GM04504 (cell line): ENCODE data around the gene KRT79.
A peak's percentile ranks its signal among the peaks of the same experiment; 100 is the strongest.
"Not testable (repeated sequence)": the region's sequence is repeated elsewhere in the genome, so short reads cannot be mapped to it uniquely, and the experiment has no call there.

Experiments
- DNase-seq: peaks from one replicate; pipeline ENCODE4 v3.0.0-alpha.2; 2012; ENCODE audit warnings: low read depth

KRT79 gene

DNA sequence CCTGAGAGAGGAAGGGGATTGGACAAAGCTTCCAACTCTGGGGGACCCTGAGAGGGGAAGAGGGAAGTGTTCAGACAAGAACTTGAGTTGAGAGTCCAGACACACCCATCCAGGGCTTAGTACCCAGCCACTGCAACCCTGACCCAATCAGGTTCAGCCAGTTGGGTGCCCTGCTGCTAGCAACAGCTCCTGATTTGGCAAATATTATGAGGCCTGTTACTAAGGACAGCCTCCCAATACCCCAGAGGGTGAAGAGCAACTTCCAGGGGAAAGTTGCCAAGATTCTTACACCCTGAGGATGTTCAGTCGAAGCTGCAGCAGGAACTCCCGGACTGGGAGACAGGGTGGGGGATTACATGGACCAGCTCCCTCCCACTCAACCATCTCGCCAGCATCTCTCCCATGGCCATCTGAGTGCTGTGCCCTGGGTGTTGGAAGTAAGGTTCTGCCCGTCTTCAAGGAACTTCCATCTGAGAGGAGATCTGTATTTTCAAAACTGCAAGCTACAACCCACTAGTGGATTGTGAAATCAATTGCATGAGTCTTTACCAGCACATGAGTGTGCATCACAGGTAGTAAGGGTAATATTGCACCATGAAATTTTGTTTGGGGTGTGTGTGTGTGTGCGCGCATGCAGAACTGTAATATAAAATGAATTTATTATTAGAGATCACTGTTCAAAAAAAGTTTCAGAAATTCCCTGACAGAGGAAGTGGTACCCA is 26.2 kb upstream of the KRT79 start:
- no peak for DNase-seq

DNA sequence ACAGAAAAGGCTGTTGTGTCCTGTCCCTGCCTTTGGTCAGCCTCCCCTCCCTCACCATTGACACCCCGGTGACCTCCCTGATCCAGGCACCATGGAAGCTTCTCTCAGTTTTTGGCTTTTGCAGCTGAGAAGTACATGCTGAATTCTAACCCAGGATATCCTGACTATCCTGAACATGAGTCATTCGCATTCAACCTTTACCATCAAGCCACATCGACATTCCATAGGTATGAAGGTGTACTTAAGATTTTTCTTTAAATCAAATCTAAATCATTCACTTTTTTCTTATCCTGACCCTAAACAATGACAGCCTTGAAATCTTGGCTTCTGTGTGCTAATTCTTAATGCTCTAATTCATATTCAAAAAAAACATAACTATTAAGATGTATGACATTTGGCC is 23.4 kb upstream of the KRT79 start:
- no peak for DNase-seq

DNA sequence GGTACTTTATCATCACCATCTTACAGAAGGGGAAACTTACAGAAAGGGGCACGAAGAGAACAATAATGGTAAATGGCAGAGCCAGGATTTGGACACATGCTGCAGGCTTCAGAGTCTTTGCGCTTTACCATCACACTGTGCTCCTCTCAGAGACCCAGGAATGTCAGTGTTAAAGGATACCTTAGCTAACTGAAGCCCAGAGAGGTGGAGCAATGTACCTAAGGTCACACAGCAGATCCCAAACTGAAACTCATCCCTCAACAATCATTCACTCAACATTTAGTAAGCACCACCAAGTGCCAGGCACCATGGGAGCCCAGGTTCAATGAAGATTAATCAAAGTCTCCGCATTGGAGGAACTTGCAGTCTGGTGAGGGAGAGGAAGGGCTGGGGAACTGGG is 22.7 kb upstream of the KRT79 start:
- no peak for DNase-seq

DNA sequence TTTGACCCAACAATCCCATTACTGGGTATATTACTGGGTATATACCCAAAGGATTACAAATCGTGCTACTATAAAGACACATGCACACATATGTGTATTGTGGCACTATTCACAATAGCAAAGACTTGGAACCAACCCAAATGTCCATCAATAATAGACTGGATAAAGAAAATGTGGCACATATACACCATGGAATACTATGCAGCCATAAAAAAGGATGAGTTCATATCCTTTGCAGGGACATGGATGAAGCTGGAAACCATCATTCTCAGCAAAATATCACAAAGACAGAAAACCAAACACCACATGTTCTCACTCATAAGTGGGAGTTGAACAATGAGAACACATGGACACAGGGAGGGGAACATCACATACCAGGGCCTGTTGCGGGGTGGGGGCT is 22.0 kb upstream of the KRT79 start:
- DNase-seq: not testable (repeated sequence)

DNA sequence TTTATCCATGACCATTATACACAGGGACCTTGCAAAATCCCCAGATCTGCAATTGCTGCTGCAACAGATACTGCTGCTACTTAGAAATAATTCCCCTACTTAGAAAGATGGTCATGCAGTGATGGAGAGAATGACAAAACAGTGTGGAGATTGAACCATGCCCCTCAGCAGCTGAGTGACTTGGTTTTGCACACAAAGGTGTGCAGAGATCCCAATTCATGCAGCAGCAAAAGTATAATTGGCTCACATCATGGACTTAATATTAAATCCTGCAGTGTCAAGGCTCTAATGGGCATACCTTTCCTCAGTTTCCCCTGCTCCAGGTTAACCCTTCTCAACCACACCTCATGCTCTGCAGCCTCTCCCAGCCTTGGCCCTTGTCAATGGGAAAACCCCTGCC is 17.7 kb upstream of the KRT79 start:
- no peak for DNase-seq

DNA sequence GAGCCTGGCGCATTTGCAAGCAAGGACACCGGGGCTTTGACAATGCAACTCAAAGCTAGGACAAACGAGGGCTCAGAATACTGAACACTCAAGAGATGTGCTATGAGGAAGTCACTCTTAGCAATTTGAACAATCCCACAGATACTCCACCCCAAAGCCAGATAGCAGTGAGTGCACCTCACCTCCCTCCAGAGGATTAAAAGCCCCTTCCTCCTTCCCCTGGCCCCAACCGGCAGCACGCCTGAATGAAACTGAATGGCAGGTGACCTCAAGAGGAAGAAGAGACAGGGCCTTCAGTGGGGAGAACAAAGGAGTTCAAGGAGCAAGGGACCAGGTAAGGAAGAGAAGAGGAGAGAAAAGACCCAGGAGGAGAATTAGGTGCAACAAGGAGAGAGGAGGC is 16.6 kb upstream of the KRT79 start:
- DNase-seq: no peak

DNA sequence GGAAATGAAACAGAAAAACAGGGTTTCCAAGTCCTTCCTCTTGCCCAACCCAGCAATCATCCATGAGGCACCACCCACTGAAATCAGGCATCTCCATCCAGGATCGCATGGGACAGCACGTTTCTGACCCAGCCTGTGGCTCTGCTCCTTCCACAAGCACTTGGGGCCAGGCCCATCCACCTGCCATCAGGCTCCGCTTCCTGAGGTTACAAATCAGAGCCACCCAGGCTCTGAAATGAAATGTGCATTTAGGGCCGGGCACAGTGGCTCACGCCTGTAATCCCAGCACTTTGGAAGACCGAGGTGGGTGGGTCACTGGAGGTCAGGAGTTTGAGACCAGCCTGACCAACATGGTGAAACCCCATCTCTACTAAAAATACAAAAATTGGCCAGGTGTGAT is 15.4 kb upstream of the KRT79 start:
- no peak for DNase-seq

DNA sequence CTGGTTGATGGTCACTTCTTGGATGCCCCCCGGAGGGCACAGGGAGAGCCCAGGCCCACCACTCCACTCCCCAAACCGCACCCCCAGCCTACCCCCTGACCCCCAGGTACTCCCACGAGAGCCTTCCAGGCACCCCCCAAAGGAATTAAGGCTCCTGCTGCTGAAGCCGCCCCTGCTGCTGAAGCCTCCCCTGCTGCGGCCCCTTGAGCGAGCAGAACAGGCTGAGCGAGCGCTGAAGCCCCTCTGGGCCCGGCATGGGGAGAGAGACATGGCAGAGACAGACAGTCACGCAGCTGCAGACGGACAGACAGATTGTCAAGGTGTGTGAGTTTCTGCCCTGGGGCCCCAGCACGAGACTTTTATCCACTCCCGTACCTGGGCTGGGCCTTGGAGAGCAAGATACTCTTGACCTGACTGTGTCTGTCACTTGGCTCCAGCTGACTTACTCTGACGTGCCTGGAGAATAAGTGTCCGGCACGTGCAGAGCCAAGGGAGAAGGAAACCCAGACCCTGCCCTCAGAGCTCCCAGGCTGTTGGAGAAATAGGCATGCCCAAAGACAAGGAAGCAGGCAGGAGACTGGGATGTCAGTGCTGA is 14.6 kb upstream of the KRT79 start, which contains the start of gene KRT78:
Gene KRT78 (minus strand): TSS at position 334 of the 595 bp plus-strand sequence. CDS start 64 bp downstream, at position 270.
- DNase-seq: no peak

DNA sequence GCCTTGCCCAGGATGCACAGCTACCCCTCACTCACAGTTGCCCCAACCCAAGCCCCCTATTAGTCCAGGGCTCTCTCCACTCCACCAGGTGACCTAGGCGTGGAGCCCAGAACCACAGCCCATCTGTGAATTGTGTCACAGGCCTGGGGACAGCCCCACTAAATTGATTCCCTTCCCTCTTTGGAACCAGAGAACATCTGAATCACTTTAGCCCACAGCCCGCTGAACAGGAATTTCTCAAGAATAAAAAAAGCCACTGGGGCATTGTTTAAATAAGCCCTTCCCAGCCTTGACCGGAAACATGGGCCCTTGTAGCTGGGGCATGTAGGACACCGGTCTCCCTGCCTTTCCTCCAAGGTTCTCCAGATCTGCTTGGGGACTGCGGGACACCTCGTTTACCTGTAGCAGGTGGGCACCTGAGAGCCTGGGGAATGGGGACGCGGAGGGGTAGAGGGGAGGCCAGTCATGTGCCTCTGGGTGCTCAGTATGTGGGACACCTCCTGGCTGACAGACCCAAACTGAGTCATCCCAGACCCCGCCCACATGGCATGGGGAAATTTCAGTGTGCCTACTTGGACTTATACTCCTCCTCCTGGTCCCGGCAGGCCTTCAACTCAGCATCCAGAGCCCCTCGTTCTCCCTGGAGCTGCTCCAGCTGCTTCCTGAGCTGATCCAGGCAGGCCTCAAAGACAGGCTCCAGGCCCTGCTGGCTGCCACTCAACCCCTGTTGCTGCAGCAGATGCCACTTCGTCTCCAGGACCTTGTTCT is 13.4 kb upstream of the KRT79 start:
- DNase-seq: no peak

DNA sequence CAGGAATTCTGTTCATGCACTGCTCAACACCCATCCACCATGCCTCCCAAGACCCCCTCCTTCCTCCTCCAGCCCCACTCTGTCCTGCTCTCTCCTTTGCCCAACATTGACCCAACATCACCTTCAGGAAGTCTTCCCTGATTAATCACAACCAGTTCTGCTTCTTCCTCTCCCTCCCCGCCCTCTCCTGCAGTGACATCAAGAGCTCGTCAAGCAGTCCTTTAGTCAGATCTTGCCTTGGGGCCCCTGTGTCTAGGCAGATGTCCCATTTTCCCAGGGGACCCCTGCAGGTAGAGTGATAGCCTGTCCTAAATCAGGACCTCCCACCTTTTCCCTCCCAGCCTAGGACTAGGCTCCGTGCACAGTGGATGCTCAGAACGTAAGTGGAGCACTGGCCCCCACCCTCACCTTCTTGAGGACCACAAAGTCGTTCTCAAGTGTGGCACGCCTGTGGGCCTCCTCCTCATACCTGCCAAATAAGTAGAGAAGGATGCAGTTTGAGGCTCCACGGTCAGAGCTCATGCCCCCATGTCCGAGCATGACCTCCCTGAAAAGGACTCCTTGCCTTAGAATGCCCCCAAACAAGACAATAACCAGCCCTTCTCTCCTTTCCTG is 12.4 kb upstream of the KRT79 start:
- DNase-seq: no peak

DNA sequence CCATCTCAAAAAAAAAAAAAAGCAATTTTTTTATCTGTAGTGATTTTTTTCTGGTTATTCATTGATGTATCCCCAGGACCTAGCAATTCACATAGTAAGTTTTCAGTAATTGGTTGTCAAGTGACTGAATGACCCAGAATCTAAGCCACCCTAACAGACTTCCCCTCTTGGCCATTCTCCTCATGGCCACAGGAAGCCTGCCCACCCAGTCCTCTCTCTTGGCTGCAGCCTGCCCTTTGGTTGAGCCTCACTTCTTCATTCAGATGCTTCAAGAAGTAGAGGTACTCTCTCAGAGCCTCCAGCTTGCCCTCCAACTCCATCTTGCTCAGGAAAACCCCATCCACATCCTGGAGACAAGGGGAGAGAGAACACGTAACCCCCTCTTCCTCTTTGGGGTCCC is 11.8 kb upstream of the KRT79 start:
- DNase-seq: no peak

DNA sequence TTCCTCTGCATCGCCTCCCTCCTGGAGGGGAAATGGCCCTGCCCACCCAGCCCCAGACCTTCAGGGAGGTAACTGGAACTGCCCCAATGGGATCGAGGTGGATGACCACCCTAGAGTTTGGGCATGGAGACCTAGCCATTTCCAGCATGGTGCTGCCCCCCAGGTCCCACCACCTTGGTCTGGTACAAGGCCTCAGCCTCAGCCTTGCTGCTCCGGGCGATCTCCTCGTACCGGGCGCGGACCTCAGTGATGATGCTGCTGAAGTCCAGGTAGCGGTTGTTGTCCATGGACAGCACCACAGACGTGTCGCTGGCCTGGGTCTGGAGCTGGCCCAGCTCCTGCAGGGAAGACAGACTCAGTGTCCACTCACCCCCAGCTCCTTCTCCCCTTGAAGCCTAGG is 10.3 kb upstream of the KRT79 start:
- DNase-seq: no peak

DNA sequence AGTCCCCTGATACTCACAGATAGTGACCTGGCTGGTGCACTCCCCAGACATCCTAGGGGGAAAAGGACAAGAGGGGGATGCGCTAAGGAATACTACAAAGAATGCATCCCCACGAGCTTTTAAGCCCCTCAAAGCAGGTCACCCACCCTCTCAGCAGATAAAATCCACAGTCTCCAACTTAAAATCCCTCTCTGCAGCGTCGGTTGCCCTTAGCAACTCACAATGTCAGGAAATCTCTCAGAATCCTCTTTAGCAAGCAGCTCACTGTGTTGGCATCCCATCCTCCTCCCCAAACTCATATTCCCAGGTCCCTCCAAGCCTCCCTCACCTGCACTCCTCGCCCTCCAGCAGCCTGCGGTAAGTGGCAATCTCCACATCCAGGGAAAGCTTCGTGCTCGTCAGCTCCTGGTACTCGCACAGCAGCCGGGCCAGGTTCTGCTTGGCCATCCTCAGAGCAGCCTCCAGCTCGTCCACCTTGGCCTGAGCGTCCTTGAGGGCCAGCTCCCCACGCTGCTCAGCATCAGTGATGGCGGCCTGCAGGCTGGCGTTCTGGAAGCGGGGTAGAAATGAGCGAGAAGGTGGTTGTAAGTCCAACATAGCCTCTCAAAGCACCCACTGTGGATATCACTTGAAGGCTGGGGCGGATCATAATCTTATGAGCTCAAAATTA is 5.5 kb upstream of the KRT79 start:
- DNase-seq: no peak

DNA sequence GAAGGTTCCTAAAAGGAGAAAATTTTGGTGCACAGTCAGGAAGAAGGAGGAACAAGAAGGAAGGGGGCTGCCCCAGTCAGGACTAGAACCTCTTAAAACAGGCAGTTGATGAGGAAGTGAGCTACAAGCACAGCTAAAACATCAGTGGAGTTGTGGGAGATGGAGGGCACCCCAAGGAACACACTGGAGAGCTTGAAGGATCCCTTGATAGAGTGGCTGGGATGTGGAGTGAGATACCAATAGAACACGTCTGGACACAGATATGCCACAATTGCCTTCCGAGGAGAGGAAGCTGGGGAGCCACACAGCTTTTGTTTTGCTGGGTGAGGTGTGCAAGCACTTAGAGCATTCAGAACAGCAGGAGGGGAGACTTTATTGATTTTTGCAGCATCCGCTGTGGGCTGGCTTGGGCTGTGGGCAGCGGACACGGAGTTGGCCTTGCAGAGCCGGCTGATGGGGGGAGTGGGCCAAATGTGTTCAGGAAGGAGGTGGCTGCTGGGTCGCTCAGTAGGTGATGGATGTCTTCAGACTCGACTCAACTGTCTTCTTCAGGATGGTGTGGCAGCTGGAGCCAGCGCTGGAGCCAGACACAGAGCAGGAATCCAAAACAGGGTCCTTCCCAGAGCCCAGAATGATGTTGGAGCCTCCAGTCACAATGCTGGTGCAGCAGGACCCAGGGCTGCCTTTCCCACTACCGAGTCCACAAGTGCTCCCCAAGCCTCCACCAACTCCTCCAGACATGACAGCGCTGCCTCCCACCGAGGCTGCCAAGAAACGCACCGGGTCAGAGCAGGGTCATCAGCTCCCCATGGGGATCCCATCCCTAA is 4.7 kb upstream of the KRT79 start:
- no peak for DNase-seq

DNA sequence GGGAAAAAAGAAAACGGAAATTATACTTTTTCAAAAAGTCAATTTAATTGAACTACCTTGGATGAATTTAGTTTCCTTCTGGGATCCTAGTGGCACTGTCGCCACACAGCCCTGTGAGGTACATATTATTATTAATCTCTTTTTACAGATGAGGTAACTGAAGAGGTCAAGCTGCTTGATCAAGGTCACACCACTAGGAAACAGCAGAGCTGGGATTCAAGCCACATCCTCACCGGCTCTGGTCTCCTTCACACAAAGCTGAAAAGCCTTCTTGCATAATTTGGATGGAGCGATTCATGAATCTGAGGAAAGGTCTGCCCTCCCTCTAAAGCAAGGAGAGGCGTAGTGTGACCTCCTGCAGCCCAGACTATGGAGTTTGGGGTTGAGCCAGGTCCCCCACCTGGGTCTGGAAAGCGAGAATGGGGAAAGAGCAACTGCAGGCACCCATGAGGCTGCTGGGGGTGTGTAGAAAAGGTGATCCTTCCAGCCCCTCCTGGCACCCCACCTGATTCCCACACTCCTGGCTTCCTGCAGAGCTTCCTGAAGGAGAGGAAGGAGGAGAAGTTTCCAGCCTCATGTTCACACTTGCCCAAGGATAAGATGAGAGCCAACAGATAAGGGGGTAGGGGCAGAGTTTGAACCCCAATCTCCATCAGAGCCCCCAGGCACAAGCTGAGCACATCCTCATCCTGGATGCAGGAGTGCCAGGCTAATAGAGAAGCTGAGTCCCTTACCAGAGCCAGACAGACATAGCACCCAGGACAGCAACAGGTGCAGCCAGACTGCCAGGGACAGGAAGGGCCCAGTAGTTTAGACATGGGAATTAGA is 3.9 kb upstream of the KRT79 start:
- no peak for DNase-seq

DNA sequence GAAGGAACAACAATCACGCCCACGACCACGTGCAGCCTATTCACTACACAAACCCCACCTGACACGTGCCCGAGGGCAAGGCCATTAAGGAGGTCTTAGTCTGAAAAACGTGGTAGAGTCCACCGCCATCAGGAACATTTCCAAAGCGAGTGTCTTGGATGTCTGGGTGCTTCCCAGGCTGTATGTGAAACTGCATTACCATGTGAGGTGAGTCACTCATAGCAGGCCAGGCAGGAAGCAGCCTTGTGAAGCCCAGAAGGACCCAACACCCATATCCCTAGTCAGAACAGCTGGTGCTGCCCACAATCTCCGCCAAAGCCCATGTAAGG is 3.3 kb upstream of the KRT79 start:
- peak; percentile 31 for DNase-seq

DNA sequence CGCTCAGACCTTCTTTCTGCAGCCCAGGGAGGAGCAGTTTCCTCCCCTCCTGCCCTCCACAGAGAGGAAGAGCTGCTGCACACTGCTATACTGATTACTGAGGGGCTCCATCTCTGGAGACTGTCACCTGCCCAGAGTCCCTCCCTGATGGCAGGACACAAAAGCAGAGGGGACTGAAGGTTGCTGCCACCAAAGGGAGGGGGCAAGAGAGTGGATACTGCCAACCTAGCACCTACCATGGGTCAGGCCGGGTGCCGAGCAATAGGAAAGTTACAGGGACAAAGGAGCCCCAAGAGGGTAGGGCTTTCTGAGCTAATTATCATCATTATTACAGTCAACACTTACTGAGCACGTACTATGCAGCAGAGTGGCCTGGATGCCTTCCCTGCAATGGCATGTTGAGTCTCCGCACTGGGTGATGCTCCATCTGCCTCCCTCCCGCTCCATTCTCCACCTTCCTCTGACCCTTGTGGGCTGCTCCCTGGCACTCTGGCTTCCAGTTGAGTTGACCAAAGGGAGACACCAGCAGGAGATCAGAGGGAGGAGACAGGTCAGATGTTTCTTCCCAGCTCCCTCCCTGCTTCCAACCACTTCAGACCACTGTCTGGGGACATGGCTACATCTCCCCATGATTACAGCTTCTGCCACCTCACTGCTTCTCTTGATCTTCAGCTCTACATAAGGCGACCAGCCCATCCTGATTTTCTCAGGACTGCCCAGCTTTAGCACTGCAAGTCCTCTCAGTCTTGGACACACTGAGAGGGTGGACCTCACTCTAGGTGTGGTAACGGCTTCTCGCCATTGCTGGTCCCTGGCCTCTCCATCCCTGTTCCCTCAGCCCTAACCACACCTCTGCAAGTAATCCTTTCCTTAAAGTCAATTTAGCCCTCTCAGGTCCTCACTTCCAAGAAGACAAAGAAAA is 2.6 kb upstream of the KRT79 start:
- no peak for DNase-seq

DNA sequence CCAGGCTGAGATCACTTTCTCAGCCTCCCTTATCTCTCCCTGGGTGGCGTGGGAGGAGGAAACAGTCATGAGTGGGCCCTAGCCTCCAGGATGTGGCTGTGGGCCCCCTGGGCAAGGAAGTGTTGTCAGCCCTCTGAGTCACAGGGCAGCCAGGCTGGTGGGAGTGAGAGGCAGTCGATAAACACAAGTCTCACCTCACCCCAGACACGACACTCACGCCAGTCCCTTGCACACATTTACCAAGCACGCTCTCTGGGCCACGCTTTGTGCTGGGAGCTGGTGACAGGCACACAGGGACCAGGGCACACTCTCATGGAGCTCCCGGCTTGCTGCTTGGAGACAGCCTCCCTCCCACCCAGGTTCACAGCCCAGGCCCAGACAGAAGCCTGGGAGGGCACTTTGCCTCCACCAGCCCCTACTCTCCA is 1.9 kb upstream of the KRT79 start:
- no peak for DNase-seq

DNA sequence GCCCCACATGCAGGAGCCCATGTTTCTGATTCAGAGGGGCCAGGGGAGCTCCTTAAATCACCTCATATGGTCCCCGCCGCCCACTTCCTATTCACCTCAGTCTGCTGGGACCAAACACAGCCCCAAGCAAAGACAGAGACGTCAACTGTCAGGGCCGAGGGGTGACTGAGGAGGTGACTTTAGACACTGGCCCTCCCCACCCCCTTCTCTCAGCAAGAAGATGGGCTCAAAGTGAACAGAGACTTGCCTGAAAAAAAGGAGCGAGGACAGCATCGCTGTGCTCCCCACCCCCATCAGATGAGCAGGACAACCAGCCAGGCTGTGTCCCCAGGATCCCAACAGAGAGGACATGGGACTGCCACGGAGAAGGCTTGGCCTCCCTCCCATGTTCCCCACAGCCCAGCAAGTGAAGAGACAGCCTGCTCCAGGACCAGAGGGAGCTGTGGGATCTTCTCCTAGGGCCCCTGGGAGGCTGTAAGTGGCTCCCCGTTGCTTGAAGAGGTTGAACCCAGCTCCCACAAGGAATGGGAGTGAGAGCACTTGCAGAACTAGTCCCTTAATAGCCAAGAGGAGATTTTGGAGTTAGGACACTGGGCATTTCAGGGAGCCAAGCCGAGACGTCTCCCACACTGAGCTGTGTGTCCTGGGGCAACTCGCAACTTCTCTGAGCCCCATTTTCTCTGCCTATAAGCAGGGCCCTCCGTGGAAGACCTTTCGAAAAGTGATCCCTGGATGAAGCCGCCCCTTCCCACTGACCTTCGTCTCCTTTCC is 1.3 kb upstream of the KRT79 start:
- DNase-seq: no peak
